PC-3 (cell line): Measurements from ENCODE around the gene KCP.

Source experiments
- CTCF ChIP-seq: fragments of 300-600 bp; sonication (generic); conservative IDR thresholded peaks from 2 replicates; pipeline ENCODE4 v1.5.1; 2017; ENCODE audit warnings: antibody characterized with exemption, low read depth, mild to moderate bottlenecking, low read length
- EZH2 ChIP-seq: fragments of 300-600 bp; sonication (generic); IDR thresholded peaks from one replicate; pipeline ENCODE4 v1.6.1; 2017; ENCODE audit warnings: antibody characterized with exemption, mild to moderate bottlenecking, low read length; ENCODE audit not compliant: unreplicated experiment
- EZH2phosphoT487 ChIP-seq: fragments of 300-600 bp; sonication (generic); IDR thresholded peaks from 2 replicates; pipeline ENCODE4 v1.6.1; 2018; ENCODE audit warnings: mild to moderate bottlenecking, antibody characterized with exemption, low read length, borderline replicate concordance

DNA sequence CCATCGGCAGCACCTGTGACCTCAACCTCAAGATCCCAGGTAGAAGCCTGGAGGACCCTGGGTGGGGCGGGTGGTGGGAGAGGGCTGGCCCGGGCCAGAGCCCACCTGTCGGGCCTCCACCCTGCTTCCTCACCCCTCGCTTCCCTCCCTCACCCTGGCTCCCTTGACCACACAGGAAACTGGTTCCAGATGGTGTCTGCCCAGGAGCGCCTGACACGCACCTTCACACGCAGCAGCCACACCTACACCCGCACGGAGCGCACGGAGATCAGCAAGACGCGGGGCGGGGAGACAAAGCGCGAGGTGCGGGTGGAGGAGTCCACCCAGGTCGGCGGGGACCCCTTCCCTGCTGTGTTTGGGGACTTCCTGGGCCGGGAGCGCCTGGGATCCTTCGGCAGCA lies 56.7 kb downstream of the KCP start:
- TF ChIP-seq CTCF (no peak), EZH2phosphoT487 (no peak), EZH2 (no peak)
